GM23338 (cell line): ENCODE results near the gene SAMD10.

Experiments
- CREB1 ChIP-seq: fragments of 250-450 bp; sonication (Bioruptor Pico); IDR thresholded peaks from 2 replicates; pipeline ENCODE4 v1.5.0; 2020; ENCODE audit warnings: low read depth, mild to moderate bottlenecking, moderate library complexity
- CTCF ChIP-seq, 2 experiments: fragments of 200-600 bp in 1 of 2; sonication (generic) in 1 of 2; conservative IDR thresholded peaks; 2 replicates each; pipeline versions ENCODE4 v1.5.1 to v1.6.1; 2016 to 2017; ENCODE audit warnings: antibody characterized with exemption in 2 of 2, low read depth in 2 of 2, mild to moderate bottlenecking in 2 of 2, moderate library complexity in 1 of 2
- ETS1 ChIP-seq: IDR thresholded peaks from 2 replicates; pipeline ENCODE4 v1.6.1; 2016; ENCODE audit warnings: antibody characterized with exemption
- EZH2 ChIP-seq: fragments of 200-600 bp; sonication (generic); IDR thresholded peaks from one replicate; pipeline ENCODE4 v1.8.0; 2017; ENCODE audit warnings: antibody characterized with exemption, mild to moderate bottlenecking, low read depth; ENCODE audit not compliant: unreplicated experiment
- EZH2phosphoT487 ChIP-seq: fragments of 200-600 bp; sonication (generic); IDR thresholded peaks from one replicate; pipeline ENCODE4 v1.8.1; 2018; ENCODE audit warnings: antibody characterized with exemption; ENCODE audit not compliant: unreplicated experiment
- JUNB ChIP-seq: IDR thresholded peaks from one replicate; pipeline ENCODE4 v1.6.1; 2016; ENCODE audit warnings: antibody characterized with exemption; ENCODE audit not compliant: unreplicated experiment
- NANOG ChIP-seq: IDR thresholded peaks from 2 replicates; pipeline ENCODE4 v1.6.1; 2016; ENCODE audit warnings: antibody characterized with exemption, borderline replicate concordance
- POLR2AphosphoS5 ChIP-seq: IDR thresholded peaks from 2 replicates; pipeline ENCODE4 v1.6.1; 2016; ENCODE audit warnings: antibody characterized with exemption, low read depth
- REST ChIP-seq: IDR thresholded peaks from one replicate; pipeline ENCODE4 v1.6.1; 2018; ENCODE audit warnings: antibody characterized with exemption; ENCODE audit not compliant: unreplicated experiment
- STAT1 ChIP-seq: IDR thresholded peaks from one replicate; pipeline ENCODE4 v1.6.1; 2016; ENCODE audit warnings: antibody characterized with exemption; ENCODE audit not compliant: unreplicated experiment
- ZNF114 ChIP-seq: fragments of 250-450 bp; sonication (Bioruptor Pico); IDR thresholded peaks from 2 replicates; pipeline ENCODE4 v1.5.0; 2020; ENCODE audit warnings: mild to moderate bottlenecking, moderate library complexity
- ZNF331 ChIP-seq: fragments of 250-450 bp; sonication (Bioruptor Pico); IDR thresholded peaks from 2 replicates; pipeline ENCODE4 v1.5.0; 2020; ENCODE audit warnings: low read depth, mild to moderate bottlenecking, moderate library complexity
- ZNF462 ChIP-seq: fragments of 250-450 bp; sonication (Bioruptor Pico); IDR thresholded peaks from 2 replicates; pipeline ENCODE4 v1.5.0; 2020; ENCODE audit warnings: mild to moderate bottlenecking, moderate library complexity

GRCh38 chr20:63970714-63971431 lies 8.6 kb downstream of the SAMD10 start:
- no peak for TF ChIP-seq CTCF (conservative IDR thresholded peaks at IDR 0.05; ENCODE audit: low read depth in 2 of 2)
- TF ChIP-seq EZH2 = no peak
- no peak for TF ChIP-seq POLR2AphosphoS5
- TF ChIP-seq REST = no peak
- no peak for TF ChIP-seq CREB1 (CRISPR knock-in tag)
- no peak for TF ChIP-seq NANOG
- TF ChIP-seq EZH2phosphoT487 = no peak
- no peak for TF ChIP-seq ETS1
- no peak for TF ChIP-seq ZNF462 (CRISPR knock-in tag)
- TF ChIP-seq JUNB = no peak
- no peak for TF ChIP-seq STAT1
- no peak for TF ChIP-seq ZNF114
- no peak for TF ChIP-seq ZNF331 (CRISPR knock-in tag)
